ENCODE results near the gene AOPEP.

The AOPEP gene

GRCh38 chr9:94899464-94900221, 173.1 kb downstream of the AOPEP start:
- H3K9ac ChIP-seq (ENCODE audit: low read length): no peak overlapping the region
- TF ChIP-seq EZH2phosphoT487 (IDR thresholded peaks at IDR 0.05; ENCODE audit: low read depth): no peak
- no peak for TF ChIP-seq CTCF (IDR thresholded peaks at IDR 0.05; ENCODE audit: low read depth, low read length)
- H3K4me1 ChIP-seq (ENCODE audit: low read length): peaks cover 6% of the 10 kb centered on the region
- no peaks in the 10 kb centered on the region for H4K20me1 ChIP-seq (ENCODE audit: insufficient read depth, low read length)
- no peaks in the 10 kb centered on the region for H3K36me3 ChIP-seq (replicated peaks; ENCODE audit: low read depth, low read length)
- H3K27ac ChIP-seq (ENCODE audit: low read length): no peak overlapping the region
- H3K9me3 ChIP-seq (ENCODE audit: insufficient read depth, low read length): no peaks in the 10 kb centered on the region
- H3K27me3 ChIP-seq (ENCODE audit: low read depth, low read length): no peaks in the 10 kb centered on the region
- no peak overlapping the region for H3K4me3 ChIP-seq (ENCODE audit: low read length)
- H3K4me2 ChIP-seq (ENCODE audit: low read length): no peak overlapping the region
- H3K79me2 ChIP-seq (ENCODE audit: low read length): no peaks in the 10 kb centered on the region
- no peak overlapping the region for H2AFZ ChIP-seq (ENCODE audit: low read depth, low read length)

- Histone ChIP-seq H3K79me2 (ENCODE audit: low read length) (no peaks in the 10 kb centered on the region), H3K4me1 (ENCODE audit: low read length) (peaks cover 6% of the 10 kb centered on the region), H2AFZ (ENCODE audit: low read depth, low read length) (no peak overlapping the region), H4K20me1 (ENCODE audit: insufficient read depth, low read length) (no peaks in the 10 kb centered on the region), H3K9ac (ENCODE audit: low read length) (no peak overlapping the region), H3K36me3 (replicated peaks; ENCODE audit: low read depth, low read length) (no peaks in the 10 kb centered on the region), H3K27ac (ENCODE audit: low read length) (no peak overlapping the region), H3K27me3 (ENCODE audit: low read depth, low read length) (no peaks in the 10 kb centered on the region), H3K4me2 (ENCODE audit: low read length) (no peak overlapping the region), H3K4me3 (ENCODE audit: low read length) (no peak overlapping the region), H3K9me3 (ENCODE audit: insufficient read depth, low read length) (no peaks in the 10 kb centered on the region)
- TF ChIP-seq EZH2phosphoT487 (IDR thresholded peaks at IDR 0.05; ENCODE audit: low read depth) (no peak), CTCF (IDR thresholded peaks at IDR 0.05; ENCODE audit: low read depth, low read length) (no peak)
Measured at GRCh38 chr9:94900222-94901018, 173.9 kb downstream of the AOPEP start.

GRCh38 chr9:94901019-94901363, 174.5 kb downstream of the AOPEP start:
- Histone ChIP-seq H2AFZ (ENCODE audit: low read depth, low read length) (no peak overlapping the region), H3K79me2 (ENCODE audit: low read length) (no peaks in the 10 kb centered on the region), H3K4me1 (ENCODE audit: low read length) (peaks cover under 1% of the 10 kb centered on the region; the same call in 1 of the 2 replicates), H3K4me3 (ENCODE audit: low read length) (no peak overlapping the region), H3K9ac (ENCODE audit: low read length) (no peak overlapping the region), H3K4me2 (ENCODE audit: low read length) (no peak overlapping the region), H3K27ac (ENCODE audit: low read length) (no peak overlapping the region), H3K27me3 (ENCODE audit: low read depth, low read length) (no peaks in the 10 kb centered on the region), H3K9me3 (ENCODE audit: insufficient read depth, low read length) (no peaks in the 10 kb centered on the region), H3K36me3 (replicated peaks; ENCODE audit: low read depth, low read length) (no peaks in the 10 kb centered on the region), H4K20me1 (ENCODE audit: insufficient read depth, low read length) (no peaks in the 10 kb centered on the region)
- no peak for TF ChIP-seq CTCF (IDR thresholded peaks at IDR 0.05; ENCODE audit: low read depth, low read length)
- no peak for TF ChIP-seq EZH2phosphoT487 (IDR thresholded peaks at IDR 0.05; ENCODE audit: low read depth)

- no peak overlapping the region for H3K27ac ChIP-seq (ENCODE audit: low read length)
- H3K9ac ChIP-seq (ENCODE audit: low read length): no peak overlapping the region
- no peak overlapping the region for H3K4me3 ChIP-seq (ENCODE audit: low read length)
- no peaks in the 10 kb centered on the region for H3K4me1 ChIP-seq (ENCODE audit: low read length)
- no peaks in the 10 kb centered on the region for H3K79me2 ChIP-seq (ENCODE audit: low read length)
- TF ChIP-seq CTCF (IDR thresholded peaks at IDR 0.05; ENCODE audit: low read depth, low read length) (no peak), EZH2phosphoT487 (IDR thresholded peaks at IDR 0.05; ENCODE audit: low read depth) (no peak)
- no peak overlapping the region for H3K4me2 ChIP-seq (ENCODE audit: low read length)
- no peak overlapping the region for H2AFZ ChIP-seq (ENCODE audit: low read depth, low read length)
- H3K9me3 ChIP-seq (ENCODE audit: insufficient read depth, low read length): no peaks in the 10 kb centered on the region
- H4K20me1 ChIP-seq (ENCODE audit: insufficient read depth, low read length): no peaks in the 10 kb centered on the region
- H3K36me3 ChIP-seq (replicated peaks; ENCODE audit: low read depth, low read length): no peaks in the 10 kb centered on the region
- H3K27me3 ChIP-seq (ENCODE audit: low read depth, low read length): no peaks in the 10 kb centered on the region
Measured at GRCh38 chr9:94903961-94904421, 177.5 kb downstream of the AOPEP start.

Measured in OCI-LY3 (cell line).